ENCODE data around the gene ROR1.

ROR1 gene

GRCh38 chr1:63865561-63865960 is 91.7 kb downstream of the ROR1 start:
- Histone ChIP-seq H3K27ac (ENCODE audit: extremely low read depth, low read depth, low read length) (no peak overlapping the region), H3K9me3 (ENCODE audit: control insufficient read depth, insufficient read depth, low read depth, low read length) (no peaks in the 10 kb centered on the region), H3K36me3 (ENCODE audit: control insufficient read depth in 2 of 2, insufficient read depth in 1 of 2, low read length in 2 of 2) (no peaks in the 10 kb centered on the region), H3K4me3 (ENCODE audit: low read depth, low read length) (no peak overlapping the region), H3K4me1 (ENCODE audit: control insufficient read depth, insufficient read depth, low read length) (peaks cover 14% of the 10 kb centered on the region; the same call in 1 of the 2 replicates)
- ChIA-PET CTCF (interaction anchor here (1.3 kb wide), 1 partner anchor 272 kb away, joined by 3 read pairs; no protein-coding TSS in a partner anchor), POLR2A (no interaction called here)
- no peak for TF ChIP-seq PRDM6 (tag by site-specific recombination; IDR thresholded peaks at IDR 0.05)
- TF ChIP-seq ZNF837 (tag by site-specific recombination; IDR thresholded peaks at IDR 0.05): no peak
- no peak for TF ChIP-seq GLIS1 (tag by site-specific recombination; IDR thresholded peaks at IDR 0.05)
- TF ChIP-seq CTCF (tag by site-specific recombination; IDR thresholded peaks at IDR 0.05): no peak
- TF ChIP-seq ZNF473 (tag by site-specific recombination; IDR thresholded peaks at IDR 0.05): no peak
- TF ChIP-seq ZBTB21 (tag by site-specific recombination; IDR thresholded peaks at IDR 0.05): no peak
- TF ChIP-seq ZSCAN16 (tag by site-specific recombination; IDR thresholded peaks at IDR 0.05): no peak

GRCh38 chr1:63866084-63866483 is 92.3 kb downstream of the ROR1 start:
- H3K27ac ChIP-seq (ENCODE audit: extremely low read depth, low read depth, low read length): no peak overlapping the region
- TF ChIP-seq PBX3 (CRISPR knock-in tag; IDR thresholded peaks at IDR 0.05): no peak
- TF ChIP-seq FEZF1 (tag by site-specific recombination; IDR thresholded peaks at IDR 0.05): peak; percentile 18; the same call in 1 of the 2 replicates
- TF ChIP-seq ZNF221 (tag by site-specific recombination; IDR thresholded peaks at IDR 0.05; ENCODE audit: borderline replicate concordance): no peak
- no peak for TF ChIP-seq ZNF624 (tag by site-specific recombination; IDR thresholded peaks at IDR 0.05)
- TF ChIP-seq ZNF600 (tag by site-specific recombination; IDR thresholded peaks at IDR 0.05): no peak
- ChIA-PET POLR2A (no interaction called here), CTCF (interaction anchor here (0.5 to 1.3 kb wide), 4 partner anchors 166 to 598 kb away, joined by 3 to 5 read pairs (median 3); no protein-coding TSS in a partner anchor)
- H3K4me1 ChIP-seq (ENCODE audit: control insufficient read depth, insufficient read depth, low read length): peaks cover 14% of the 10 kb centered on the region; the same call in 1 of the 2 replicates
- H3K9me3 ChIP-seq (ENCODE audit: control insufficient read depth, insufficient read depth, low read depth, low read length): no peaks in the 10 kb centered on the region
- H3K4me3 ChIP-seq (ENCODE audit: low read depth, low read length): no peak overlapping the region
- H3K36me3 ChIP-seq (ENCODE audit: control insufficient read depth in 2 of 2, insufficient read depth in 1 of 2, low read length in 2 of 2): no peaks in the 10 kb centered on the region

- Histone ChIP-seq H3K27ac (ENCODE audit: extremely low read depth, low read depth, low read length) (no peak overlapping the region), H3K9me3 (ENCODE audit: control insufficient read depth, insufficient read depth, low read depth, low read length) (no peaks in the 10 kb centered on the region), H3K4me3 (ENCODE audit: low read depth, low read length) (no peak overlapping the region), H3K4me1 (ENCODE audit: control insufficient read depth, insufficient read depth, low read length) (peaks cover 14% of the 10 kb centered on the region; the same call in 1 of the 2 replicates), H3K36me3 (ENCODE audit: control insufficient read depth in 2 of 2, insufficient read depth in 1 of 2, low read length in 2 of 2) (no peaks in the 10 kb centered on the region)
- TF ChIP-seq ZNF704 (tag by site-specific recombination; IDR thresholded peaks at IDR 0.05) (no peak), ZNF510 (tag by site-specific recombination; IDR thresholded peaks at IDR 0.05; ENCODE audit: insufficient replicate concordance) (no peak), WT1 (tag by site-specific recombination; IDR thresholded peaks at IDR 0.05) (peak; percentile 76), SCRT2 (tag by site-specific recombination; IDR thresholded peaks at IDR 0.05) (peak; percentile 66), ZBTB20 (tag by site-specific recombination; IDR thresholded peaks at IDR 0.05) (peak; percentile 42; the same call in 1 of the 2 replicates), ZNF335 (tag by site-specific recombination; conservative IDR thresholded peaks at IDR 0.05) (peak; percentile 44; the same call in 1 of the 2 replicates), PRDM6 (tag by site-specific recombination; IDR thresholded peaks at IDR 0.05) (peak; percentile 55), ZBTB48 (tag by site-specific recombination; IDR thresholded peaks at IDR 0.05) (no peak)
- POLR2A ChIA-PET: no interaction called here
- CTCF ChIA-PET: interaction anchor here (0.7 to 1.6 kb wide), 3 partner anchors 269 to 379 kb away, joined by 3 to 4 read pairs (median 3); no protein-coding TSS in a partner anchor
These were observed 93.8 kb downstream of the ROR1 start for GRCh38 chr1:63867429-63868176.

Measured in HEK293 (cell line).